Lower leg skin (tissue), 3 donors: ENCODE measurements around the gene TMEM31.

Experiments
- CTCF ChIP-seq, 3 donors: fragments of 450-650 bp; IDR thresholded peaks; one replicate each; pipeline ENCODE4 v1.5.1; 2016; ENCODE audit warnings: antibody characterized with exemption in 3 of 3, mild to moderate bottlenecking in 3 of 3, moderate library complexity in 2 of 3
- POLR2A ChIP-seq, 2 donors: fragments of 450-650 bp; IDR thresholded peaks; one replicate each; pipeline ENCODE4 v1.6.1; 2016 to 2017; ENCODE audit warnings: antibody characterized with exemption in 2 of 2, mild to moderate bottlenecking in 1 of 2, moderate library complexity in 1 of 2

- TF ChIP-seq CTCF (IDR thresholded peaks at IDR 0.05) (no peak), POLR2A (IDR thresholded peaks at IDR 0.05) (no peak)
Observed at GRCh38 chrX:103756736-103757135, 46.0 kb downstream of the TMEM31 start.
